Activated B cell treated with CpG ODN at 0.5 μM for 24 hours (primary cell): Measurements from ENCODE around the gene SLC43A2. TPM values are rescaled to one million over a fixed set of nuclear protein-coding genes. Genes with fewer than 3 reads are reported as not detected.
A peak's percentile ranks its signal among the peaks of the same experiment; 100 is the strongest.

Source experiments
- ATAC-seq: fragments of 200-7000 bp; cut with Tn5 transposase; one replicate; pipeline ENCODE4 v1.10.0; 2021; ENCODE audit warnings: low read depth, mild to moderate bottlenecking, moderate library complexity
- CTCF ChIA-PET: fragments of 350-600 bp; sonication (Branson Sonifier 250); formaldehyde crosslinking; loops from one replicate; lab custom pipeline; 2021; ENCODE audit warnings: antibody characterized with exemption; lab: Charles Lee
- POLR2A ChIA-PET: fragments of 350-600 bp; sonication (Branson Sonifier 250); formaldehyde crosslinking; loops from one replicate; lab custom pipeline; 2021; ENCODE audit warnings: antibody characterized with exemption; lab: Charles Lee
- DNase-seq: peaks from one replicate; pipeline ENCODE4 v3.0.0; 2022
- H3K27ac Mint-ChIP-seq: one replicate; pipeline ENCODE4 v1.8.0; 2020; ENCODE audit warnings: mixed read lengths
- H3K27me3 Mint-ChIP-seq: one replicate; pipeline ENCODE4 v1.8.0; 2021; ENCODE audit warnings: mixed read lengths
- H3K36me3 Mint-ChIP-seq: one replicate; pipeline ENCODE4 v1.8.0; 2021; ENCODE audit warnings: low read depth, mixed read lengths
- H3K4me1 Mint-ChIP-seq: one replicate; pipeline ENCODE4 v1.8.0; 2021; ENCODE audit warnings: mixed read lengths
- H3K4me3 Mint-ChIP-seq: one replicate; pipeline ENCODE4 v1.8.0; 2020; ENCODE audit warnings: mild to moderate bottlenecking, mixed read lengths
- H3K9me3 Mint-ChIP-seq: one replicate; pipeline ENCODE4 v1.8.0; 2020; ENCODE audit warnings: mixed read lengths
- CTCF ChIP-seq: fragments of 200-600 bp; IDR thresholded peaks from one replicate; pipeline ENCODE4 v1.8.0; 2022; ENCODE audit warnings: antibody characterized with exemption, mild to moderate bottlenecking
- intact Hi-C: fragments of 100-400 bp; cut with micrococcal nuclease; formaldehyde crosslinking; loops from one replicate; pipeline ENCODE4 v1.15.1; 2024
- total RNA-seq: library from RNA; stranded (reverse); gene quantifications from 2 replicates; pipeline ENCODE4 v1.2.3, GENCODE V29; 2022

Gene SLC43A2
- total RNA-seq, 1 donor from 2014 or later: 167 TPM

- Mint-ChIP-seq H3K4me1 (peaks cover 43% of the 10 kb centered on the region), H3K27ac (no peak overlapping the region), H3K4me3 (no peak overlapping the region), H3K9me3 (no peaks in the 10 kb centered on the region), H3K36me3 (peaks cover 71% of the 10 kb centered on the region), H3K27me3 (no peaks in the 10 kb centered on the region)
- TF ChIP-seq CTCF: no peak
- CTCF ChIA-PET: interaction anchor here (5.2 kb wide), 1 partner anchor 15 kb away, joined by 26 read pairs; no protein-coding TSS in a partner anchor
- POLR2A ChIA-PET: interaction anchor here (0.6 to 11.4 kb wide), 6 partner anchors 11 to 128 kb away, joined by 3 to 222 read pairs (median 56); partner anchors contain the start of gene SLC43A2
- ATAC-seq: no peak
- DNase-seq: no peak
- intact Hi-C loops: no loop called here
Measured at GRCh38 chr17:1588821-1589585, 39.6 kb downstream of the SLC43A2 start.

- Mint-ChIP-seq H3K27ac (peak overlapping the region; percentile 4), H3K4me1 (peaks cover 8% of the 10 kb centered on the region), H3K4me3 (no peak overlapping the region), H3K36me3 (peaks cover 72% of the 10 kb centered on the region), H3K9me3 (no peaks in the 10 kb centered on the region), H3K27me3 (no peaks in the 10 kb centered on the region)
- ATAC-seq (no peak), DNase-seq (no peak)
- intact Hi-C loops: no loop called here
- POLR2A ChIA-PET: interaction anchor here (0.7 to 1.2 kb wide), 3 partner anchors 10 to 60 kb away, joined by 3 to 8 read pairs (median 4); no protein-coding TSS in a partner anchor
- CTCF ChIA-PET: no interaction called here
- no peak for TF ChIP-seq CTCF
Measured at GRCh38 chr17:1584167-1584566, 44.5 kb downstream of the SLC43A2 start.

GRCh38 chr17:1583556-1583955 lies 45.1 kb downstream of the SLC43A2 start:
- Mint-ChIP-seq H3K27ac (peak overlapping the region; percentile 65), H3K4me3 (no peak overlapping the region), H3K27me3 (no peaks in the 10 kb centered on the region), H3K4me1 (peaks cover 5% of the 10 kb centered on the region), H3K9me3 (no peaks in the 10 kb centered on the region), H3K36me3 (peaks cover 69% of the 10 kb centered on the region)
- TF ChIP-seq CTCF: no peak
- ATAC-seq: peak; percentile 12
- DNase-seq: no peak
- POLR2A ChIA-PET: interaction anchor here (0.6 to 1.2 kb wide), 3 partner anchors 44 to 61 kb away, joined by 3 to 4 read pairs (median 3); no protein-coding TSS in a partner anchor
- intact Hi-C loops: no loop called here
- CTCF ChIA-PET: no interaction called here

- no peaks in the 10 kb centered on the region for H3K27me3 Mint-ChIP-seq
- H3K4me3 Mint-ChIP-seq: no peak overlapping the region
- peaks cover 68% of the 10 kb centered on the region for H3K36me3 Mint-ChIP-seq
- no peak for DNase-seq
- intact Hi-C loops: no loop called here
- CTCF ChIA-PET: no interaction called here
- H3K27ac Mint-ChIP-seq: no peak overlapping the region
- POLR2A ChIA-PET: interaction anchor here (0.5 to 1.6 kb wide), 4 partner anchors 36 to 182 kb away, joined by 3 to 9 read pairs (median 6); partner anchors contain the start of genes SLC43A2 and YWHAE
- no peak for ATAC-seq
- peaks cover 15% of the 10 kb centered on the region for H3K4me1 Mint-ChIP-seq
- no peaks in the 10 kb centered on the region for H3K9me3 Mint-ChIP-seq
- TF ChIP-seq CTCF: no peak
Measured at GRCh38 chr17:1582374-1582773, 46.3 kb downstream of the SLC43A2 start.

GRCh38 chr17:1580979-1581676 lies 47.5 kb downstream of the SLC43A2 start:
- CTCF ChIA-PET: no interaction called here
- peaks cover 66% of the 10 kb centered on the region for H3K36me3 Mint-ChIP-seq
- H3K4me3 Mint-ChIP-seq: no peak overlapping the region
- no peak overlapping the region for H3K27ac Mint-ChIP-seq
- TF ChIP-seq CTCF: no peak
- no peaks in the 10 kb centered on the region for H3K27me3 Mint-ChIP-seq
- no peaks in the 10 kb centered on the region for H3K9me3 Mint-ChIP-seq
- ATAC-seq: no peak
- DNase-seq: no peak
- peaks cover 27% of the 10 kb centered on the region for H3K4me1 Mint-ChIP-seq
- intact Hi-C loops: no loop called here
- POLR2A ChIA-PET: interaction anchor here (0.6 to 1.6 kb wide), 3 partner anchors 48 to 84 kb away, joined by 6 to 8 read pairs (median 6); partner anchors contain the start of gene SLC43A2
